ENCODE results near the gene MYOM3. TPM values are rescaled to one million over a fixed set of nuclear protein-coding genes. Genes with fewer than 3 reads are reported as not detected.

Gene MYOM3
- total RNA-seq, 1 experiment from 2014 or later = 0.42 TPM

GRCh38 chr1:24085007-24085406 lies 26.9 kb downstream of the MYOM3 start:
- Mint-ChIP-seq H3K4me1 (ENCODE audit: low read depth, unreplicated experiment) (no peaks in the 10 kb centered on the region), H3K27me3 (ENCODE audit: unreplicated experiment) (peaks cover 47% of the 10 kb centered on the region), H3K4me3 (ENCODE audit: low read depth, unreplicated experiment) (no peak overlapping the region), H3K27ac (ENCODE audit: unreplicated experiment) (no peak overlapping the region), H3K9me3 (ENCODE audit: low read depth, unreplicated experiment) (no peaks in the 10 kb centered on the region), H3K36me3 (ENCODE audit: insufficient read depth, unreplicated experiment) (no peaks in the 10 kb centered on the region)
- CTCF ChIA-PET = no interaction called here
- intact Hi-C loops (cut with micrococcal nuclease; ENCODE audit: unreplicated experiment) = no loop called here
- BruUV-seq (replicated peaks) = no TSS peak
- DNase-seq = no peak
- TF ChIP-seq CTCF (IDR thresholded peaks at IDR 0.05; ENCODE audit: unreplicated experiment) = no peak

GRCh38 chr1:24084050-24084449 lies 27.9 kb downstream of the MYOM3 start:
- H3K36me3 Mint-ChIP-seq (ENCODE audit: insufficient read depth, unreplicated experiment) = no peaks in the 10 kb centered on the region
- CTCF ChIA-PET = no interaction called here
- H3K4me1 Mint-ChIP-seq (ENCODE audit: low read depth, unreplicated experiment) = no peaks in the 10 kb centered on the region
- no peak for DNase-seq
- no peaks in the 10 kb centered on the region for H3K9me3 Mint-ChIP-seq (ENCODE audit: low read depth, unreplicated experiment)
- intact Hi-C loops (cut with micrococcal nuclease; ENCODE audit: unreplicated experiment) = no loop called here
- H3K27ac Mint-ChIP-seq (ENCODE audit: unreplicated experiment) = no peak overlapping the region
- no peak overlapping the region for H3K4me3 Mint-ChIP-seq (ENCODE audit: low read depth, unreplicated experiment)
- H3K27me3 Mint-ChIP-seq (ENCODE audit: unreplicated experiment) = peaks cover 47% of the 10 kb centered on the region
- no peak for TF ChIP-seq CTCF (IDR thresholded peaks at IDR 0.05; ENCODE audit: unreplicated experiment)
- no TSS peak for BruUV-seq (replicated peaks)

GRCh38 chr1:24082372-24082771 lies 29.6 kb downstream of the MYOM3 start:
- no TSS peak for BruUV-seq (replicated peaks)
- Mint-ChIP-seq H3K27ac (ENCODE audit: unreplicated experiment) (no peak overlapping the region), H3K9me3 (ENCODE audit: low read depth, unreplicated experiment) (no peaks in the 10 kb centered on the region), H3K4me3 (ENCODE audit: low read depth, unreplicated experiment) (no peak overlapping the region), H3K27me3 (ENCODE audit: unreplicated experiment) (peaks cover 43% of the 10 kb centered on the region), H3K36me3 (ENCODE audit: insufficient read depth, unreplicated experiment) (no peaks in the 10 kb centered on the region), H3K4me1 (ENCODE audit: low read depth, unreplicated experiment) (no peaks in the 10 kb centered on the region)
- TF ChIP-seq CTCF (IDR thresholded peaks at IDR 0.05; ENCODE audit: unreplicated experiment) = no peak
- CTCF ChIA-PET = no interaction called here
- no peak for DNase-seq
- intact Hi-C loops (cut with micrococcal nuclease; ENCODE audit: unreplicated experiment) = no loop called here

- DNase-seq = no peak
- intact Hi-C loops (cut with micrococcal nuclease; ENCODE audit: unreplicated experiment) = no loop called here
- H3K27ac Mint-ChIP-seq (ENCODE audit: unreplicated experiment) = no peak overlapping the region
- H3K4me1 Mint-ChIP-seq (ENCODE audit: low read depth, unreplicated experiment) = no peaks in the 10 kb centered on the region
- H3K36me3 Mint-ChIP-seq (ENCODE audit: insufficient read depth, unreplicated experiment) = no peaks in the 10 kb centered on the region
- no peak overlapping the region for H3K4me3 Mint-ChIP-seq (ENCODE audit: low read depth, unreplicated experiment)
- no peaks in the 10 kb centered on the region for H3K9me3 Mint-ChIP-seq (ENCODE audit: low read depth, unreplicated experiment)
- no peak for TF ChIP-seq CTCF (IDR thresholded peaks at IDR 0.05; ENCODE audit: unreplicated experiment)
- BruUV-seq (replicated peaks) = no TSS peak
- CTCF ChIA-PET = interaction anchor here (0.9 kb wide), 1 partner anchor 70 kb away, joined by 3 read pairs; no protein-coding TSS in a partner anchor
- peaks cover 38% of the 10 kb centered on the region for H3K27me3 Mint-ChIP-seq (ENCODE audit: unreplicated experiment)
These were observed 30.7 kb downstream of the MYOM3 start for GRCh38 chr1:24081190-24081589.

Measured in Calu3 (cell line).